ENCODE results near the gene THSD4.

DNA sequence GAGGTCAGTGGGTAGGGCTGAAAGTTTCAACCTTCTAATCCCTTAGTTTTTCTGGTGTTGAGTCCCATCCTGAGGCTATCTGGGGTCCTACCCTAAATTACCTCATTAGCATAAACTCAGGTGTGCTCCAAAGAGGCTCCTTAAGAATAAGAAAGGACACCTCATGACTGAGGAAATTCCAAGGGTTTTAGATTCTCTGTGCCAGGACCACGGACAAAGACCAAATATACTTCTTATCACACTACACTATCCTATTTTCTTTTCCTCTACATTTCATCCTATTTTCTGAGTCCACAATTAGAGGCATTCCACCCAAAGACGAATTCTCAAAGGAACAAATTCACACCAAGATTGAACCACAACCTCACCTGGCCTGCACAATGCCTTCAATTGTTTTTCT lies 9.8 kb upstream of the THSD4 start:
- TF ChIP-seq, protein P1, sequence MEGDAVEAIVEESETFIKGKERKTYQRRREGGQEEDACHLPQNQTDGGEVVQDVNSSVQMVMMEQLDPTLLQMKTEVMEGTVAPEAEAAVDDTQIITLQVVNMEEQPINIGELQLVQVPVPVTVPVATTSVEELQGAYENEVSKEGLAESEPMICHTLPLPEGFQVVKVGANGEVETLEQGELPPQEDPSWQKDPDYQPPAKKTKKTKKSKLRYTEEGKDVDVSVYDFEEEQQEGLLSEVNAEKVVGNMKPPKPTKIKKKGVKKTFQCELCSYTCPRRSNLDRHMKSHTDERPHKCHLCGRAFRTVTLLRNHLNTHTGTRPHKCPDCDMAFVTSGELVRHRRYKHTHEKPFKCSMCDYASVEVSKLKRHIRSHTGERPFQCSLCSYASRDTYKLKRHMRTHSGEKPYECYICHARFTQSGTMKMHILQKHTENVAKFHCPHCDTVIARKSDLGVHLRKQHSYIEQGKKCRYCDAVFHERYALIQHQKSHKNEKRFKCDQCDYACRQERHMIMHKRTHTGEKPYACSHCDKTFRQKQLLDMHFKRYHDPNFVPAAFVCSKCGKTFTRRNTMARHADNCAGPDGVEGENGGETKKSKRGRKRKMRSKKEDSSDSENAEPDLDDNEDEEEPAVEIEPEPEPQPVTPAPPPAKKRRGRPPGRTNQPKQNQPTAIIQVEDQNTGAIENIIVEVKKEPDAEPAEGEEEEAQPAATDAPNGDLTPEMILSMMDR (conservative IDR thresholded peaks at IDR 0.05; ENCODE audit: low read length): no peak
- TF ChIP-seq EZH2phosphoT487 (IDR thresholded peaks at IDR 0.05; ENCODE audit: borderline replicate concordance): no peak

Measured in Loucy (cell line).